Mucosa of rectum (tissue), 2 donors: ENCODE data around the gene GALNT9.
A peak's percentile ranks its signal among the peaks of the same experiment; 100 is the strongest.

Experiments
- H3K27ac ChIP-seq, 2 donors: one replicate each; pipeline ENCODE4 v1.7.0; 2013; ENCODE audit warnings: inconsistent platforms in 2 of 2, low read depth in 2 of 2, low read length in 2 of 2
- H3K27me3 ChIP-seq, 2 donors: one replicate each; pipeline ENCODE4 v1.7.0; 2013; ENCODE audit warnings: low read length in 2 of 2; ENCODE audit not compliant: control insufficient read depth in 2 of 2, insufficient read depth in 2 of 2
- H3K36me3 ChIP-seq, 2 donors: one replicate each; pipeline ENCODE4 v1.7.0; 2013; ENCODE audit warnings: low read length in 2 of 2; ENCODE audit not compliant: control insufficient read depth in 2 of 2, insufficient read depth in 2 of 2
- H3K4me1 ChIP-seq, 2 donors: one replicate each; pipeline ENCODE4 v1.7.0; 2013; ENCODE audit warnings: low read length in 2 of 2, mild to moderate bottlenecking in 1 of 2; ENCODE audit not compliant: control insufficient read depth in 2 of 2, insufficient read depth in 2 of 2
- H3K4me3 ChIP-seq, 2 donors: one replicate each; pipeline ENCODE4 v1.7.0; 2013; ENCODE audit warnings: low read length in 2 of 2
- H3K9ac ChIP-seq, 2 donors: one replicate each; pipeline ENCODE4 v1.7.0; 2013; ENCODE audit warnings: low read length in 2 of 2, low read depth in 1 of 2, mild to moderate bottlenecking in 1 of 2
- H3K9me3 ChIP-seq, 2 donors: one replicate each; pipeline ENCODE4 v1.7.0; 2013; ENCODE audit warnings: low read length in 2 of 2; ENCODE audit not compliant: control insufficient read depth in 2 of 2
- donor health status: healthy.
- donor health status: Normal muscosa, but diverticular disease.

GALNT9 gene

DNA sequence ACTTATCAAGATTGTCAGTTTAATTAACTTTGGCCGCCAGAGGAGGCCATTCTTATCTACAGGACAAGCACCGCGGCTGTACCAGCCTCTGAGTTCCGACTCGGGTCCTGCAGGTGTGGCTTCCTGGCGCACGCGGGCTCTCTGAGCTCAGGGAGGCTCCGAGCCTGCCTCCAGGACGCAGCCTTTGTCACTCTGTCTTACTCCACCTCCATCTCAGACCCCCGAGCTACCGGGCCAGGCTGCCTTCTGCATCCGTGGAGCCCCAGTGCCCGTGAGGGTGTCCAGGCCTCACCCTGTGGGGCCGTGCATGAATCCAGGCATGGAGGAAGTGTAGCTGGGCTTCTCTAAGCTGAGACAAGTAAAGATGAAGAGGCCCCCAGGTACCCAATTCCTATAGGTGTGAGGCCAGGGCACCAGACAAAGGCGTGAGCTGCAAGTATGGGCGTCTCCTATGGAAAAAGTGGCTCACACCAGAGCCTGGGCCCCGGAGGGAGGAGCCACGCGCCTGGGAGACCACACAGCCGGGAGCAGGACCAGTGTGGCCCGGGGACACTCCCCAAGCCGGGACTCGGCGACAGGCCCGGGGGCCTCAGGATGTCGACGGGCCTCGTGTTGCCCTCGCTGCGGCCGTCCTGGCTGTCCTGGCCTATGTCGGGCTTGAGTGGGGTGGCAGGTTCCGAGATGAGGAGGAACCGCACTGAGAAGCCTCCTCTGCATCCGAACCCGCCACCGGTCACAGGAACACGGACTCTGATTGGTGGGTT, 142.3 kb downstream of the GALNT9 start:
- Histone ChIP-seq H3K9ac (no peak overlapping the region), H3K4me1 (peaks cover 8 to 11% of the 10 kb centered on the region in 2 donors), H3K9me3 (no peaks in the 10 kb centered on the region), H3K4me3 (no peak overlapping the region), H3K27me3 (peaks cover 0 to 10% of the 10 kb centered on the region in 2 donors), H3K36me3 (no peaks in the 10 kb centered on the region), H3K27ac (no peak overlapping the region)

GRCh38 chr12:132186208-132186856, 143.1 kb downstream of the GALNT9 start:
- peaks cover 8 to 11% of the 10 kb centered on the region in 2 donors for H3K4me1 ChIP-seq
- H3K9me3 ChIP-seq: no peaks in the 10 kb centered on the region
- H3K27ac ChIP-seq: no peak overlapping the region
- no peak overlapping the region for H3K4me3 ChIP-seq
- H3K36me3 ChIP-seq: no peaks in the 10 kb centered on the region
- peaks cover 0 to 10% of the 10 kb centered on the region in 2 donors for H3K27me3 ChIP-seq
- no peak overlapping the region for H3K9ac ChIP-seq

- Histone ChIP-seq H3K4me3 (peak overlapping the region in 1 of 2 donors; percentile 13), H3K27me3 (peaks cover 0 to 10% of the 10 kb centered on the region in 2 donors), H3K9ac (no peak overlapping the region), H3K36me3 (no peaks in the 10 kb centered on the region), H3K27ac (no peak overlapping the region), H3K4me1 (peaks cover 8% of the 10 kb centered on the region in 2 donors), H3K9me3 (no peaks in the 10 kb centered on the region)
These were observed 143.7 kb downstream of the GALNT9 start for GRCh38 chr12:132185705-132186104.

DNA sequence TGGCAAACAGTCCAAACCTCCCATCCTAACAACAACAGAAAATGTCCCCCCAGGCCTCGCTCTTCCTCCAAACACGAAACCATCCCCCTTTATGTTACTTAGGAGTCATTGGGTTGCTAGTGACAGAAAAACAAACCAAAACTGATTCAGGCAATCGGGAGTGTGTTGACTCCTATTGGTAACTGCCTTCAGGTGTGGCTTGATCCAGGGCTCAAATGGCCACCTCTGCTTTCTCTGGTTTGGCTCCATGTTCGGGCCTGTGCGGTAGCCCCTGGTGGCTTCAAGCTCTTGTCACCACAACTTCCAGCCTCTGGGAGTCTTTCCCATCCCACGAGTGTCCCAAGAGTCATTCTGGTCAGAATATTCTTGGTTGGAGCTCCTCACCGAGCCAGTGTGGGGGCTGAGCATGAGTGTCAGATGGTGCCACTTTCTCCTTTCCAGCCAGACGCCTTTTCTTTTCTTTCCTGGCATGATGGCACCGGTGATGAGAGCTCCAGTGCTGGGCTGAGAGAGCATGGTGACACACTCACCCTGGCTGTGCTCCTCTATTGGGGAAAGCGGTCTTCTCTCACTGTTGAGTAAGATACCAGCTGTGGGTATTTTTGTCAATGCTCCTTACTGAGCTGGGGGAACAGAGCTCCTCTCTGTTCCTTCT, 146.6 kb downstream of the GALNT9 start:
- no peak overlapping the region for H3K27ac ChIP-seq
- no peaks in the 10 kb centered on the region for H3K9me3 ChIP-seq
- no peaks in the 10 kb centered on the region for H3K36me3 ChIP-seq
- H3K9ac ChIP-seq: no peak overlapping the region
- H3K4me3 ChIP-seq: no peak overlapping the region
- H3K27me3 ChIP-seq: peaks cover 2 to 7% of the 10 kb centered on the region in 2 donors
- H3K4me1 ChIP-seq: peaks cover 0 to 2% of the 10 kb centered on the region in 2 donors

DNA sequence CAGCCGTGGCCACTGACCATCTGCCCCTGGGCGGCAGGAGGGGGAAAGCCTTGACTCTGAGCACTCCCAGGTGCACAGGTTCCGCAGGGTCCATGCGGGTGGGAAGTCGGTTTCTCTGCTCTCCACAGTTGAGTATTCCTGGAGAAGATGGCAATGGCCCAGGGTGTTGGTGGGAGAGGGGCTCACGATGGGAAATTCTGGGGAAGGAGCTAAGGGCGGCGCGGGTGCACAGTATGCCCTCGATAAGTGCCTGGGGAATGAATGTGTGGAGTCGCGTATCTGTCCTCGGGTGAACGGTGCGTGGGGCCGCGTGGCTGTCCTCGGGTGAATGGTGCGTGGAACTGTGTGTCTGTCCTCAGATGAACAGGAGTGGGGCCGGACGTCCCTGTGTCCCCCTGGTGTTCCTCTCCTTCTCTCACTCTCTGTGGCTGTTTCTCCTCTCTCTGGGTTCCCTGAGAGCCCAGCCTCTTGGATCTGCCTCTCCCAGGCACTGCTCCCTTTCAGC, 147.1 kb downstream of the GALNT9 start:
- no peak overlapping the region for H3K27ac ChIP-seq
- H3K4me1 ChIP-seq: peaks cover 0 to 2% of the 10 kb centered on the region in 2 donors
- no peak overlapping the region for H3K4me3 ChIP-seq
- H3K27me3 ChIP-seq: peaks cover 2 to 7% of the 10 kb centered on the region in 2 donors
- H3K9ac ChIP-seq: no peak overlapping the region
- H3K36me3 ChIP-seq: no peaks in the 10 kb centered on the region
- no peaks in the 10 kb centered on the region for H3K9me3 ChIP-seq

- Histone ChIP-seq H3K36me3 (no peaks in the 10 kb centered on the region), H3K9ac (no peak overlapping the region), H3K4me3 (no peak overlapping the region), H3K27ac (no peak overlapping the region), H3K27me3 (peaks cover 2 to 7% of the 10 kb centered on the region in 2 donors), H3K4me1 (peaks cover 0 to 2% of the 10 kb centered on the region in 2 donors), H3K9me3 (no peaks in the 10 kb centered on the region)
These were observed 147.7 kb downstream of the GALNT9 start for GRCh38 chr12:132181570-132182200.

DNA sequence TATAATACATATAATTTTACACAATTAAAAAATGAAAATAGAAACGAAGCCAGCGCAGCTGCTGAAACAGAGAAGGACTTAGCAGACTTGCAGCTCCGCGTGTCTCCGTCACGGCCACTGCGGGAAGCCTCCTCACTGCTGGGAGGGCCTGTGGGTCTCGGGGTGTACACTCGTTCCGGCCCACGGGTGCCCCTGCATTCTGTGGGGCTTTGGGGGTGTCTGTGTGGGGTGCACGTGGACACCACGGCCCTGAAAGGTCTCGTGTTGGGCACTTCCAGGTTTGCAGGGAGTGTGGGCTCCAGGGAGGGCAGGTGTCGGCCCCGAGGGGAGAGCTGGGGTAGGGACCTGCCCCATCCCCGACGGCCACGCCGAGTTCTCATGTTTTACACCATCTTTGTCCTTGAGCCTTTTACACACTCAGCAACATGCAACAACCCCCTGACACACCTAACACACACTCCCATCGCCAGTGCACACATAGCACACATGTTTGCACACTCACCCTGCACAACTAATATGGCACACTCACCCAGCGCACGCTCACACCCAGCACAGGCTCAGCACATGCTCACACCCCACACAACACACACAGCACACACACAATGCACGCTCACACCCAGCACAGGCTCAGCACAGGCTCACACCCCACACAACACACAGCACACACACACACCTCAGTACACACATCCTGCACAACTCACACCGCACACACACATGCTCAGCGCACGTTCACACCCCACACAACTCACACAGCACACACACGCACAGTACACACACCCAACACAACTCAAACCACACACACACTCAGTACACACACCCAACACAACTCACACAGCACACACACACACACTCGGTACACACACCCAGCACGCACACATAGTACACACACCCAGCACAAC, 148.5 kb downstream of the GALNT9 start:
- no peak overlapping the region for H3K4me3 ChIP-seq
- no peak overlapping the region for H3K27ac ChIP-seq
- no peaks in the 10 kb centered on the region for H3K36me3 ChIP-seq
- H3K4me1 ChIP-seq: peaks cover 0 to 2% of the 10 kb centered on the region in 2 donors
- no peak overlapping the region for H3K9ac ChIP-seq
- H3K9me3 ChIP-seq: no peaks in the 10 kb centered on the region
- peaks cover 2 to 13% of the 10 kb centered on the region in 2 donors for H3K27me3 ChIP-seq

DNA sequence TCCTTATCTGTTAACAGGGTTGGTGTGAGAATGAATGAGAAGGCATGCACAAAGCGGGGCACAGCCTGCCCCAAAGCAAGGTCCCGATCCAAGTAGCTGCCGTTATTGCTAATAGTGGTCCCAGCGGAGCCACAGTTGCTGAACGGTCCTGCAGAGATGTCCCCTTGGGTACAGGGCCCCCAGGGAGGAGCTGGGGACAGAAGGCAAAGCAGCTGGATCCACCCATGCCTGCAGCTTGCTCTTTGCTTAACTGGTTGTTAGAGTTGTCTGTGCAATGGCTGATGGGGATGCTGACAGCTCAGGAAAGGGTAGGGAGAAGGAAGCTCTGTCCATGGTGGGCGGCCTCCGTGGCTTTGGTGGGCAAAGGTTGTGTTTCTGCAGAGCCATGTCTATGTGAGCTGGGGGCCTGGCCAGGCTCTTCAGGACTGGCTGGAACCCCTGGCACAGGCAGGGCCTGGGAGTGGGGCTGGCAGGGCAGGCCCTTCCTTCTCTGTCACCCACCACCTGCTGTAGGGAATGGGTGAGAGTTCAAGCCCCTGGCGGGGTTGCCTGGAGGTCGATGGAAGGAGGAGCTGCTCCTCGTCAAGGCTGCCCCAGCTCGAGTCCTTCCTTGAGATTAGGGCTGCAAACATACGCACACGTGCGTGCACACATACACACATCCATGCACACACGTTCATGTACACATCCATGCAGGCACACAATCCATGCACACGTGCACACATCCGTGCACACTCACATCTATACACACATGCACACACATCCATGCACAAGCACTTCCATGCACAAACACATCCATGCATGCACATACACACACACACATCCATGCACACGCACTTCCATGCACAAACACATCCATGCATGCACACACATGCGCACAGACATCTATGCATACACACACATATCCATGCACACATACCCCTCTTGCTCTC, 149.7 kb downstream of the GALNT9 start:
- H3K4me3 ChIP-seq: no peak overlapping the region
- H3K27me3 ChIP-seq: peaks cover 2 to 12% of the 10 kb centered on the region in 2 donors

More for the DNA sequence above, 149.7 kb downstream of the GALNT9 start:
- Histone ChIP-seq H3K9me3 (no peaks in the 10 kb centered on the region), H3K36me3 (no peaks in the 10 kb centered on the region), H3K27ac (no peak overlapping the region), H3K4me1 (peaks cover 0 to 2% of the 10 kb centered on the region in 2 donors), H3K9ac (no peak overlapping the region)
